Activated CD4-positive, alpha-beta T cell treated with anti-CD3 and anti-CD28 coated beads for 24 hours (primary cell): ENCODE measurements around the gene DUSP8.
A peak's percentile ranks its signal among the peaks of the same experiment; 100 is the strongest.
"Not testable (repeated sequence)": the region's sequence is repeated elsewhere in the genome, so short reads cannot be mapped to it uniquely, and the experiment has no call there.

Experiments
- DNase-seq, 2 donors: peaks; one replicate each; pipeline ENCODE4 v3.0.0-alpha.2; 2020; ENCODE audit warnings: low read depth in 2 of 2

DUSP8 gene, protein sequence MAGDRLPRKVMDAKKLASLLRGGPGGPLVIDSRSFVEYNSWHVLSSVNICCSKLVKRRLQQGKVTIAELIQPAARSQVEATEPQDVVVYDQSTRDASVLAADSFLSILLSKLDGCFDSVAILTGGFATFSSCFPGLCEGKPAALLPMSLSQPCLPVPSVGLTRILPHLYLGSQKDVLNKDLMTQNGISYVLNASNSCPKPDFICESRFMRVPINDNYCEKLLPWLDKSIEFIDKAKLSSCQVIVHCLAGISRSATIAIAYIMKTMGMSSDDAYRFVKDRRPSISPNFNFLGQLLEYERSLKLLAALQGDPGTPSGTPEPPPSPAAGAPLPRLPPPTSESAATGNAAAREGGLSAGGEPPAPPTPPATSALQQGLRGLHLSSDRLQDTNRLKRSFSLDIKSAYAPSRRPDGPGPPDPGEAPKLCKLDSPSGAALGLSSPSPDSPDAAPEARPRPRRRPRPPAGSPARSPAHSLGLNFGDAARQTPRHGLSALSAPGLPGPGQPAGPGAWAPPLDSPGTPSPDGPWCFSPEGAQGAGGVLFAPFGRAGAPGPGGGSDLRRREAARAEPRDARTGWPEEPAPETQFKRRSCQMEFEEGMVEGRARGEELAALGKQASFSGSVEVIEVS

DNA sequence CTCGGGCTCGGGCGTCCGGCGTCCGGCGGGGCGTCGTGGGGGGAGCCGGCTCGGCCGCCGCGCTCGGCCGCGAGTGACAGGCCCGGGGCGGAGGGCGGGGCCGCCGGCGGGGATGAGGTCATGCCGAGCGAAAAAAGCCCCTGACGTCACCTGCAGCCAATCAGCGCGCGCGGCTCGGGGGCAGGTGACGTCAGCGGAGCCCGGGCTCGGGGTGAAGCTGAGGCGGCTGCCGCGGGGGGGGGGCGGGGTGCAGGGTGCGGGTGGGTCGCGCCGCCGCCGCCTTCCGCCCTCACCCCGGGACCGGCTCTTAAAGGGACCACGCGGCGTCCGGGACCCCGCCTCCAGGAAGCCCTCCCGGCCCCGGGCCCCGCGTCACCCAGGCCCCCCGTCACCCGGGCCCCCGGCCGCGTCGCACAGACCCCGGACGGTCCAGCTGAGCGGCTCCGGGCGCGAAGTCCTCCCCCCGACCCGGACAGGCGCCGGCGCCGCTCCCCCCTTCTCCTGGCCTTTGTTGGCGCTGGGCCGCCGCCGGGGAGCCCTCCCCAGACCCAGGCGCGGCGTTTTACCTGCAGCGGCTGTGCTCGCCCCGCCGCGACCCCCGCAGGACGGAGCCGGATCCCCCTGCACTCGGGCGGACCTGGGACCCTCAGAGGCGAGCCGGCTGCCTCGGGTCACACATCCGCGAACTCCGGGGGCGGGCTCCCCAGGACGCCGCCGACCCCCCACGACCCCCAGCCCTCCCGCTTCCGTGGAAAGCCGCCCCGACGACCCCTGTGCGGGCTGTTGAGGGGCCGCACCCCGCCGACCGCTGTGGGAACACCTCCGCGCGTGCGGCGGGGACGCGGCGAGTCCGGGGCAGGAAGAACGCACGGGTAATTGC, at the start of gene DUSP8:
TSS of gene DUSP8 (minus strand) at position 75 of the 880 bp plus-strand sequence. CDS start 6,445 bp downstream, outside the sequence.
- DNase-seq = peak; percentile 87 to 89

DNA sequence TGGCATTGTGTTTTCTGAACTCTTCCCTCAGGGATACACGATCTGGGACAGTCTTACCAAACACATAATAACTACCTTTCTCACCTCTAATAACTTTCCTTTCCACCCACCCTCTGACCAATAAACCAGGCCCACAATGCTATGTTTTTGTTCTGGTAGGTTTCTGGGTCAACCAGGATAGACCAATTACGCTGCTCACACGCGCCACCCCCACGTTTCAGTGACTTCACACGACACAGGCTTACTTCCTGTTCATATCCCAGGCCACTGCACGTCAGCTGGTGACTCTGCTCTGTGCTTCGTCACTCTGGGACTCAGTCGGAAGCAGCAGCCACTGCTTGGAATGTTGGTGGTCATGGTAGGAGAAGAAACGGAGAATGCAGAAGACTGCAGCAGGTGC, 47.4 kb upstream of the DUSP8 start:
- no peak for DNase-seq

DNA sequence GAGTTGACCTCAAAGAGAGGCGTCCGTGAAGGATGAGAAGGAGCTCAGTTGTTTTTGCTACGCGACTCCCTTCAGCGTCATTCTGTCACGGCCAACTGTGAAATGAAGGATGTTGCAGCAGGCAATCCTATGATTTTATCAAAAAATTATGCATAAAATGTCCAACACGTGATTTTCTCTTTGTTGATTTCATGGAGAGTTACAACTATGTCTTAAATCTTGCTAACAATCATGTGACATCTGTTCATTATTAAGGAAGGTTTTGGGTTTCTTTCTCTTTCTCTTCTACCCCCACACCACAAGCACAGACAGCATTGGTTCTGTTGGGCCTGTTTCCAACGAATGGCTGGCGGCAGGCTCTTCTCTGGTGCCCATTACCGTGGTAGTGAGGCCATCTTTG, 46.2 kb upstream of the DUSP8 start:
- DNase-seq = no peak

DNA sequence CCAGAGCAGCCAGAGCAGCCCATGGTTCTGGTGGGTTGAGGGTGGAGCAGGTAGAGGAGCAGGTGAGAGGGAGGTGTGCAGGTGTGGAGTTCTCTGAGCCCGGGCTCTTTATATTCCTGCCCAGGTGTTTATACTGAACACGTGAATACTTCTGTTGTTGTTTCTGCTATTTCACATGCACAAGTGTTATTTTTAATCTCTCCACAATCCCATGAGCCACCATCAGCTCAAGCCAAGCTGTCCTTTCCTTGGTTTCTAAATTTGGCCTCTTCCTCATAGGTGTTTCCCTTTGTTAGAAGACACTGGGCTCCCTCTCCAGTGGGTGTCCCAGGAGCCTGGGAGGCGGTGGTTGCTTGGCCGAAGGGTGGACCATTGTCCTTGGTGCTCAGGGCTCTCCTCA, 36.3 kb upstream of the DUSP8 start, which contains the start of gene KRTAP5-3:
TSS of gene KRTAP5-3 (minus strand) at position 101 of the 400 bp plus-strand sequence. CDS start at position 23, 78 bp downstream.
- no peak for DNase-seq

DNA sequence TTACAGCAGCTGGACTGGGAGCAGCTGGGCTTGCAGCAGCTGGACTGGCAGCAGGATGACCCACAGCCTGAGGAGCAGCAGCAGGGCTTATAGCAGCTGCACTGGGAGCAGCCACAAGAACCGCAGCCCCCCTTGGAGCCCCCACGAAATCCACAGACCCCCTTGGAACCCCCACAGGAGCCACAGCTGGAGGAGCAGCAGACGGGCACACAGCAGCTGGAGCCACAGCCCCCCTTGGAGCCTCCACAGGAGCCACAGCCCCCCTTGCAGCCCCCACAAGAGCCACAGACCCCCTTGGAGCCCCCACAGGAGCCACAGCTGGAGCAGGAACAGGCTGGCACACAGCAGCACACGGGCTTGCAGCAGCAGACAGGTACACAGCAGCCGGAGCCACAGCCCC, 35.8 kb upstream of the DUSP8 start:
- not testable (repeated sequence) for DNase-seq

DNA sequence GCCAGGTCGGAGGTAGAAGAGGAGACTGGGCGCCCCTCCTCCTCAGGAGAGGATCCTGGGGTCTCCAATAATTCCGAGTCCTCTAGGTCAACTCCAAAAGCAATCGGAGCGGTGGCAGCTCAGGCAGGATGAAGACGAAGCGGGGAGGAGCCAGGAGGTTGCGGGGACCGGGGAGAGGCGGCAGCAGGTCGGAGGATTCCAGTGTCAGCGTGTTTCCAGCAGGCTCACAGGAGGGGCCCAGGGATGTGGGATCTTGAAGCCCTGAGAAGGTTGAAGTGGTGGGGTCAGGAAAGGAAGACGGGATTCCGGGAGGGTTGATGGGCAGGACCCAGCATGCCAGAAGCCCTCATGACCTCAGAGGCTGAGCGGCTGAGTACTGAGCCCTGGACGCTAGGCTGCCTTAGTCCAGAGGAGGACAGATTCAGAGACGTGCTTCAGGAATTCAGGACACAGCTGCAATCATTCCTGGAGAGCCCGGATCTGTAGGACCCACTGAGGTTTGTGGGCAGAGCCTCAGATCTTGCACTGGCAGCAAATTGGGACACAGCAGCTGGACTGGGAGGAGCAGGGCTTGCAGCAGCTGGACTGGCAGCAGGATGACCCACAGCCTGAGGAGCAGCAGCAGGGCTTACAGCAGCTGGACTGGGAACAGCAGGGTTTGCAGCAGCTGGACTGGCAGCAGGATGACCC, 35.2 kb upstream of the DUSP8 start:
- not testable (repeated sequence) for DNase-seq

DNA sequence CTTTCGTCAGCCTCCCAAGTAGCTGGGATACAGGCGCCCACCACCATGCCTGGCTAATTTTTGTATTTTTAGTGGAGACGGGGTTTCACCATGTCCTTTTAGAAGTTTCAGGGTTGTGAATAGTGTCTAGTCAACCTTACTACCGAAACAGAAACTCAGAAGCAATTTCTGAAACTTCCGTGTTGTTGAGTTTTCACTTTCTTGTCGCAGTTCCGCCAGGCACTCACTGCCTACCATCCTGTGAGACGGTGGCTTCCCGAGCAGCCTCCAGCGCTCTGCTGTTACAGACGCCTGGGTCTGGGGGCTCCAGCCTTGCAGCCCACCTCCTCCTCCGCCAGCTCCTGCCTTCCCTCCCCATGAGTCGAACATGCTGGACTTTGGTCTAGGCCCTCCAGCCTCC, 33.9 kb upstream of the DUSP8 start:
- DNase-seq = peak in 1 of 2 donors; percentile 7

DNA sequence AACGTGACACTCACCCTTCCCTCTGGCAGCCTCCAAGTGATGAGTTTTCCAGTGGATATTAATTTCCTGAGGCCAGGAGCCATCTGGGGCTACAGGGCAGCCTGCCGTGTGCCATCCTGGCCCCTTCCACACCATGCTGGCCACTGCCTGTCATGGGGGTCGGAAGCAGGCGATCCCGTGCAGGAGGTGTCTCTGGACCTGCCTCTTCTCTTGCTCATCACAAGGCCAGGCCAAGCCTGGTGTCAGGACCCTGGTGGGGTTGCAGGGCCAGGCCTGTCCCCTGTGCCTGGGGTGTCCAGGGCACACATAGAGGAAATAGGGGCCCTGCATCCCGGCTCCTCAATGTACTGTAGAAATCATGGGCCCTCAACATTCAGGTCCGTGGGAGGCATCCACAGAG, 32.6 kb upstream of the DUSP8 start:
- no peak for DNase-seq

DNA sequence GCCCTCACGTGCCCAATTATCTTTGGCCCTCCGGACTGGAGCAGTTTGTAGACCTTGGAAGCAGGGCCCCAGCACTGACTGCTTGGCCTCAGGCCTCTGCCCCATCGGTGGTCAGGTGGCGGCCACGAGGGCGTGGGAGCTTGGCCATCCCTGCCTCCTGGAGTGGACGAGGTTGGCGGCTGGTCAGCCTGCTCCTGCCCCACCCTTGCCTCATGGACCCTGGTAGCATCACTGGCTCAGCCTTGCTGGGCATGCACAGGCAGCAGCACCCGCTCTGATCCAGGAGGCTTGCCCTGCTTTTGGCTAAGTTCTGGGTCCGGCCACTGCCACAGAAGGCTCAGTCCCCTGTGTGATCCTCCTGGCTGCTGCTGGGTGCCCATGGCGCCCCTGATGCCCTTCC, 32.1 kb upstream of the DUSP8 start:
- DNase-seq = no peak

DNA sequence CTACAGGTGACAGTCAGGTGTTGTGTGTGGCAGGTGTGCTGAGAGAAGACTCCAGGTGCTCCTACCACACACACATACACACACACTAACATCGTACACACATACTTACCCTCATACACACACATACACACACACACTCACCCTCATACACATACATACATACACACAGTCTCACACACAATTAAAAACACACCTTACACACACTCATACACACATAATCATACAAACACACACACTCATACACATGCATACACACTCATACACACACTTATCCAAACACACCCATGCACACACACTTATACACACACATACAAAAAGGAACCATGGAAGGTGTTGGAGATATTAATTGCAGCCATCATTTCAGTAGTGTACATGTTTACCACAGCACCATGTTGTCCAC, 31.6 kb upstream of the DUSP8 start:
- no peak for DNase-seq

DNA sequence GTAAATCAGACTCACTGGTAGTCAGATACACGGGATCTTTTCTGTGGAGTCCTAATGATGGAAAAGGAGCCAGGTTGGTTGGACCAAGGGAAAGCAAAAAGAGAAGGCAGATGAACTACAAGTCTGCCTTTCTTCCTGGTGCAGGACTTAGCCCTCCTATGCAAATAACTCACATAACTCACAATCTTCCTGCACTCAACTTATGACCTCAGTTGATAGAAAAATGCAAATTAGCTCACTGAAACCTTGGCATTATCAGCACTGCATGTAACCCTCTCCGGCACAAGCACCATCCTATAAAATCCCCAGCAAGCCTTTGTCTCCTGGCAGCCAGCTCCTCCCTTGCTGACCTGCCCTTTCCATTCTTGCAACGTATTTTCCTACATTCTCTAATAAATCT, 29.6 kb upstream of the DUSP8 start:
- DNase-seq = not testable (repeated sequence)

DNA sequence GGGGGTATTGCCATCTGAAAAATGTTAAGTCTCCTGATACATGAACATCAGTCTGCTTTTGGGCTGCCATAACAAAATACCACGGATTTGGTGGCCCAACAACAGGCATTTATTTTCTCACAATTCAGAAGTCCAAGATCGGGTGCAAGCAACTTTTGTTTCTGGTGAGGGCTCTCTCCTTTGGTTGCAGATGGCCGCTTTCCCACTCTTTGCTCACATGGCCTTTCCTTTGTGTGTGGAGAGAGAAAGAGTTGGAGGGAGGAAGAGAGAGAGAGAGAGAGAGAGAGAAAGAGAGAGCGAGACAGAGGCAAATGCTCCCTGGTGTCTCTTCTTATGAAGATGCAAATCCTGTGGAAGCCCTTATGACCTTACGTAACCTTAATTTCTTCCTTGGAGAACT, 28.6 kb upstream of the DUSP8 start:
- no peak for DNase-seq

DNA sequence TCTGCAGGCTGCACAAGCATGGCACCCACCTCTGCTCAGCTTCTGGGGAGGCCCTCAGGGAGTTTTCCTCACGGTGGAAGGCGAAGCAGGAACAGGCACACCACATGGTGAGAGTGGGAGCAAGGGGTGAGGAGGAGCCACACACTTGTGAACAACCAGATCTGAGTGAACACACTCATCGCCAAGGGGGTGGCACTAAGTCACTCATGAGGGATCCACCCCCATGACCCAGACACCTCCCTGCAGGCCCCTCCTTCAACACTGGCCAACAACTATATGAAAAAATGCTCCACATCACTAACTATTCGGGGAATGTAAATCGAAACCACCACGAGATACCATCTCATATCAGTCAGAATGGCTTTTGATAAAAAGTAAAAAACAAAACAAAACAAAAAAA, 26.7 kb upstream of the DUSP8 start:
- DNase-seq = no peak

DNA sequence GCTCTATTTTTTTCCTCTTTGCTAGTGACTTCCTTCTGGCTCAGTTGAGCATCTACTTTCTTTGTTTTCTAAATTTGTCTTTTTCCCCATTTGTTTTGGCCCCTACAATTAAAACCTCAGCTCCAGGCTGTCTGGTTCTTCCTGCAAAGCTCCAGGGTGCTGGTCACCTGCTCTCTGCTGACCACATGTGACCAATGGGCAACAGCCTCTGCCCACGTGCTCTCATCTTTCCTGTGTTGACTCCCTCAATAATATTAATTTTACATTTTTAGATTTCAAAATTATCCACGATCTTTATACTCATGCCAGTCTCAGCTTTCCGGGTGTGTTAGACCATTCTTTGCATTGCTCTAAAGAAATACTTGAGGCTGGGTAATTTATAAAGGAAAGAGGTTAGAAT, 26.3 kb upstream of the DUSP8 start:
- not testable (repeated sequence) for DNase-seq

DNA sequence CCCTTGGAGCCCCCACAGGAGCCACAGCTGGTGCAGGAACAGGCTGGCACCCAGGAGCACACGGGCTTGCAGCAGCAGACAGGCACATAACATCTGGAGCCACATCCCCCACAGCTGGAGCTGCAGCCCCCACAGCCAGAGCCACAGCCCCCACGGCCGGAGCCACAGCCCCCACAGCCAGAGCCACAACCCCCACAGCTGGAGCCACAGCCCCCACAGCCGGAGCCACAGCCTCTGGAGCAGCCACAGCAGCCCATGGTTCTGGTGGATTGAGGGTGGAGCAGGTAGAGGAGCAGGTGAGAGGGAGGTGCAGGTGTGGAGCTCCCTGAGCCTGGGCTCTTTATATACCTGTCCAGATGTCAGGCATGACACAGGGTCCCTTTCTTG, 25.9 kb upstream of the DUSP8 start, which contains the start of gene KRTAP5-2:
TSS of gene KRTAP5-2 (minus strand) at position 301 of the 387 bp plus-strand sequence. CDS start at position 257, 44 bp downstream.
- DNase-seq = no peak

DNA sequence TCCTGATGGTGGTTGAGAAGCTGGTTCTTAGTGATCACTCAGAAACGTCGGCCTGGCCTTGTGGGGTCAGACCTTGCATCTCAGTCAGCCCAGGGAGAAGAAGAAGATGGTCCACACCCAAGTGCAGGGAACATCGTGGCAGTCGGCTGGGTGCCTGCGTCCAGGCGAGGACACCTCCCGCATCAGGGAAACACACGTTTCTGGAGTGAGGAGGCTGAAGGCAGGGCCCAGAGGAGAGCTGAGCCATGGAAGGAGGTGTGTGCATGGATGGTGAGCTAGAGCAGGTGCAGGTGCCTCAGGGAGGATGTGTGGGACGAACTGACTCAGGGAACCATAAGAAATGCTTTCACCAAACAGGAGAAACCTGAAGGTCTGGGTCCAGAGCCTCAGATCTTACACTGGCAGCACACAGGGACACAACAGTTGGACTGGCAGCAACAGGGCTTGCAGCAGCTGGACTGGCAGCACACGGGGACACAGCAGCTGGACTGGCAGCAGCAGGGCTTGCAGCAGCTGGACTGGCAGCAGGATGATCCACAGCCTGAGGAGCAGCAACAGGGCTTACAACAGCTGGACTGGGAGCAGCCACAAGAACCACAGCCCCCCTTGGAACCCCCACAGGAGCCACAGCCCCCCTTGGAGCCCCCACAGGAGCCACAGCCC, 25.4 kb upstream of the DUSP8 start:
- DNase-seq = no peak

DNA sequence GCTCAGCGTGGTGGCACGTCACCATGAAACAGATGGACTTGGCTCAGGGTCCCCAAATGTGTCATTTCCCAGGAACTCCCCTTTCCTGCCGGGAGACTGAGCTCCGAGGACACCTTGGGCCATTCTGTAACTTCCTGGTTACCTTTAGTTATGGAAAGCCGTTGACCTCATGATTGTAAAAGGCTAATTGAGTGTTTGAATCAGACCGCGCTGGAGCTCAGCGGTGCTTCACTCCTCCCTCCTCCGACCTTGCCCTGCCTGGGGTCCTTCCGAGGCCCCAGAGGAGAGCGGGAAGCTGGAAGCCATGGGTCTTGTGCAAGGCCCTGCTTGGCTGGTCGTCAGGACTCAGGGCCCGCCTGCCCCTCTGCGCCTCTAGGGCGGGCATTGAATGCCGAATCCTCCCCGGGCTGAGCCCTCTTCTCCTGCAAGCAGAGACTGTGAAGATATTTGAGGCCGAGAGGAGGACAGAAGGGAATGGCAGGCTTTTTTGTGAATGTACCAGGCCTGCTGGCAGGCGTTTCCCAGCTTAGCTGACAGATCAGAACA, 24.6 kb upstream of the DUSP8 start:
- DNase-seq = not testable (repeated sequence)

DNA sequence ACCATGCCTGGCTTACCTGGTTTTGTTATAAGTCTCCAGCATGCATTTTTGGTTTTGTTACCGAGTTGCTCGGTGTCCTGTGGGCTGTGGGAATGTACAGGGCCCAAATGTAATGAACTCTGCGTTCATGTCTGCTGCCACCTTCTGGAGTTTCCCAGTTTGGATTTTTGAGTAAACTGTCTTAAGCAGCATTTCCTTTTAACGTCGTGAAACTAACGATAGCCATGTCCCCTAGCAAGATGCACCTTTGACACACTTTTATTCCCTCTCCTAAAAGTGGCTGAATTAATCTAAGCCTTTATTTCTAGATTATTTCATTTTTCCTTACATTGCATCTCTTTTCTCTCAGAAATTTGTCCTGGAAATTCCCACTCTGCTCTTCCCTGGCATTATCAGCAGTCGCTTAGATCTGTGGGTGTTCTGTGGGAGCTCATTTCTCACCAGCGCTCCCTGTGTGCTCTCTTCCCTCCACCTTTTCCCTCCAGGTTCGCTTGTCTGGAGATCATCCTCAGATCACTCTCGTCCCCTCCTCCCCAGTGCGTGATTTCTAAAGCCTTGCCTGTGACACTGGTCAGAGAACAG, 24.0 kb upstream of the DUSP8 start:
- not testable (repeated sequence) for DNase-seq

DNA sequence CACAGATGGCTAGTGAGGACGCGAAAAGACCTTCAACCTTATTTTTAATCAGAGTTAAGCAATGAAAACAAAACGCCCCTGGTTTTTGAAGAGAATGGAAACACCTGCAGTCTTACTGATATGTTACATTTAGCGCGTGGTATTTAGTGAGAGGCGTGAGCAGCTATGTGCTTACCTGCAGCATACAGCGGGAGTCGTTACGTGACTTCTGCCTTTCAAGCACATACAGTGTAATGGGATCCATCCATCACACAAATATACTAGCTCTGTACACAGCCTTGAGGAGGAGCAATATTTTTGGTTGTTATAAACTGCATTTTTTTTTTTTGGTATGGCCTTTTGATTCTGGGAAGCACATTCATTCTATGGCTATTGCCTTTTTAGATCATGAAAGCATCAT, 20.6 kb upstream of the DUSP8 start:
- no peak for DNase-seq

DNA sequence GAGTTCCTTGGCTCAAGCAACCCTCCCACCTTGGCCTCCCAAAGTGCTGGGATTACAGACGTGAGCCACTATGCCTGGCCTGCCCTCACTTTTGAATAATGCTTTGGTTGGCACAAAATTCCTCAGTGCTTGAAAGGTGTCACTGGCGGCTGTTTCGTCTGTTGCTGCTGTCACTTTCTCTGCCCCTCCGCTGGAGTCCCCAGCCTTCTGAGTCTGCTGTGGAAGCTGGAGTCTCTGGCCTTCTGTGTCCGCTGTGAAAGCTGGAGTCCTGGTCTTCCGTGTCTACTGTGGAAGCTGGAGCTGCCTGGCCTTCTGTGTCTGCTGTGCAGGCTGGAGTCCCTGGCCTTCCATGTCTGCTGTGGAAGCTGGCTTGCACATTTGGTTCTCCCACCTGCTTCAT, 17.9 kb upstream of the DUSP8 start:
- no peak for DNase-seq
